GM18519 (cell line): ENCODE results near the gene PDXP.

Experiments used
- ATAC-seq: cut with Tn5 transposase; IDR thresholded peaks from one replicate; pipeline ENCODE4 v1.9.1; 2021; ENCODE audit warnings: mild to moderate bottlenecking, moderate library complexity; ENCODE audit not compliant: unreplicated experiment, low FRiP score

Gene PDXP

DNA sequence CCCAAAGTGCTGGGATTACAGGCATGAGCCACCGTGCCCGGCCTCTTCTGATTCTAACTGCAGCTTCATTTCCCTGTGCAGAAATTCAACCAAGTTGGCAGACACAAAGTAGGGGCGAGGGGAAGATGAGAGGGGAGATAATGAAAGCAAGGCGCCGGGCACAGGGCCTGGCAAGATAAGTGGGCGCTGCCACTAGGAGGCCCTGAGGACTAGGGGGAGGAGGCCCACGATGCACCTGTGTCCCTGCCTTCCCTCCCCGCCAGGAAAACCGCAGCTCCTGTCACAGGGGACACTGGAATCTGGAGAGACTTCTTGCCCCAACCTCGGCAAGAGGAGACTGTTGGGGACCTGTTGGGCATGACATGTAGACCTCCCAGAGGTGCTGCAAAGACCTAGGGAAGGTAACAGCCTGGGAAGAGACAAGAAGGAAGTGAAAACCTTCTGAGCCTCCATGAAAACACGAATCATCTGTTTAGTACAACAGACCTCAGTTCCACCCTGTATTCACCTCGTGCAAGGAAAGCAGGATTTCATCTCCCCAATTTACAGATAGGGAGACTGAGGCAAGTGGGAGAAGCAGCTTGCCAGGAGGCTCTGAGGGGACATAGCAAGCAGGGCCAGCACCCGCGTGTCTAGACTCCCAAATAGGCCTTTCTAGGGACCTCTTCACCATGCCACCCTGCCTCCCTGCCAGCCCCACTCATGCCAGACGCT, 13.8 kb downstream of the PDXP start:
- no peak for ATAC-seq

- ATAC-seq, result no peak
Observed at GRCh38 chr22:37672920-37673455, 14.5 kb downstream of the PDXP start.

DNA sequence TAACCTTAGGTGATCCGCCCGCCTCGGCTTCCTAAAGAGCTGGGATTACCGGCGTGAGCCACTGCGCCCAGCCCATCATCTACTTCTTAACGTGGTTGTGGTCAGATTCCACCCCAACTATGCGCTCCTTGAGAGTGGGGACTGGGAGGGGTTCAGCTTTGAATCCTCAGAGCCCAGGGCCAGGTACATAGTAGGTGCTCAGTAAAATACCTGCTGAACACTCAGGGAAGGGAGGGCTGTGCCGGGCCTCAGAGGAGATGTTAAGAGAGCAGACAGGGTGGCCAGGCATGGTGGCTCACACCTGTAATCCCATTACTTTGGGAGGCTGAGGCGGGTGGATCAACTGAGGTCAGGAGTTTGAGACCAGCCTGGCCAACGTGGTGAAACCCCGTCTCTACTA, 15.7 kb downstream of the PDXP start:
- ATAC-seq, result no peak

GRCh38 chr22:37674951-37675929, 16.7 kb downstream of the PDXP start, which contains the start of gene LGALS1:
Gene LGALS1, plus strand, starts transcription at chr22:37675636. Its CDS starts 67 bp downstream, at chr22:37675703.
- no peak for ATAC-seq

GRCh38 chr22:37675930-37676735, 17.6 kb downstream of the PDXP start:
- ATAC-seq, result no peak

GRCh38 chr22:37676736-37677492, 18.4 kb downstream of the PDXP start:
- ATAC-seq, result no peak

DNA sequence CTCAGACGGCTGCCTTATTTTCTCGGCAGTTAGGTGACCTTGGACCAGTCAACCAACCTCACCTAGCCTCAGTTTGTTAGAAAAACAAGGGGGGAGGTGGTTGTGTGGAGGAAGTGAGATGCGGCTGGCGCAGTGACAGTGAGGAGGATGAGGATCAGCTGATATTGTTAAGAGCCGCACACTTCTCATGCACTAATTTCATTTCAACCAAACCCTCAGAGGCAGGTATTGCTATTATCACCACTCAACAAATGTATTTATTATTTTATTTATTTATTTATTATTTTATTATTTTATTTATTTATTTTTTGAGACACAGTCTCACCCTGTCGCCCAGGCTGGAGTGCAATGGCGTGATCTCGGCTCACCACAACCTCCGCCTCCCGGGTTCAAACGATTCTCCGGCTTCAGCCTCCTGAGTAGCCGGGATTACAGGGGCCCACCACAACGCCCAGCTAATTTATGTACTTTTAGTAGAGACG, 19.0 kb downstream of the PDXP start:
- ATAC-seq, result no peak

GRCh38 chr22:37678372-37678771, 19.8 kb downstream of the PDXP start:
- ATAC-seq, result no peak

GRCh38 chr22:37679670-37680069, 21.1 kb downstream of the PDXP start:
- ATAC-seq, result no peak

GRCh38 chr22:37680191-37680851, 21.8 kb downstream of the PDXP start:
- ATAC-seq, result no peak

DNA sequence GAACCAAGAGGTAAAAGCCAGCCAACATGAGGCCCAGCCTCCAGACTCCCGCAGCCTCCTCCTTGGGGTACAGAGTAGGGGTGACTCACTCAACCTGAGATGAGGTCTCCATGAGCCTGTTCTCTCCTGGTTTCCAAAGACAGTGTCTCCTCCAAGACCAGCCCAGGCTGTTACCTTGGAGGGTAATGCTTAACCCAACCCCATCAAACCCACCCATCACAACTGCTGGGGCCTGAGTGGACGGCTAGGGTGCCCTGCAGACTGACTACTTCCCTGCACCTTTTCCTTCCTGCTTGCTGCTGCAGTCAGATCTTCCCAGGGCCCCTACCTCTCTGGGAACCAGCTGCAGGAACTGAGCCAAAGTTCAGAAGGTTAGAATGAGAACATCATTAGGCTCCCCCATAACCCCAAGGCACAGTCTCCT, 22.5 kb downstream of the PDXP start:
- no peak for ATAC-seq

- ATAC-seq, result no peak
Observed at GRCh38 chr22:37681556-37682049, 23.1 kb downstream of the PDXP start.

GRCh38 chr22:37684803-37685615, 26.5 kb downstream of the PDXP start:
- ATAC-seq, result no peak

DNA sequence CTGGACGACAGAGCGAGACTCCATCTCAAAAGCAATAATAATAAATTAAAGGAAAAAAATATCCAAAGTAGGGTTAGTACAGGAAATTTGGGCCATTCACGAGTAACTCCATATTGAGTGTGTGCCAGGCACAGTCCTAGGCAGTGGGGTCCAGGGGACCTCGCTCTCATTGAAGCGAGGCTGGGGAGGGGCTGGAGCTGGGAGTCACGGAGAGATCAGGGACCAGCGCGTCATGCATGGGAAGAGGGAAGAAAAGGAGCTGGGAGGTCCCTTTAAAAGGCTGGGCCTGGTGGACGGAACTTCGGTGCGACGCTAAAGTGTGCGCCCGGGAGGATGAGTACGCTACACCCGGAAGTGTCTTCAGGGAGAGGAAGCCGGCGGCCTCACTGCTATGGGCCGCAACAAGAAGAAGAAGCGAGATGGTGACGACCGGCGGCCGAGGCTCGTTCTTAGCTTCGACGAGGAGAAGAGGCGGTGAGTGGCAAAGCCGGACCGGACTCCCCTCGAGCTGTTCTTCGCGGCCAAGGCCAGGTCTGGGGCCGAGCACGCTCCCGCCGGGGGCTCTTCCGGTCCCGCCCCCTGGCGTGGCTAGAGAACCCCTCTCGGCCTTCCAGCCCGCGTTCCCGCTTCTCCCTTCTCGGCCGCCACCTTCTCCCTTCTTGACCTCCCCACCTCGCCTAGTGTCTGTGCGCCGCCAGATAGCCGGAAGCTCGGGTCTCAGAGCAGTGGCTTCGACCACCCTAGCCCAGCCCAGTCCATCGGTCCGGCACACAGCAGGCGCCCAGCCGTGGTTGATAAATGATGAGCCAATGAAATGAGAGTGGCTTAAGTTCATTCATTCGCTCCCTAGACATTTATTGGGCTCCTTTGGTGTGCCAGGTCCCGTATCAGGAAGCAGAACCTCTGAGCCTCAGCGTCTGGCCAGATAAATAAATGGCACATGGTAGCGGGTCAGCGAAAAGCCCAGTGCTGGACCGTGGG, 27.8 kb downstream of the PDXP start, which contains the start of gene NOL12:
Gene NOL12, plus strand, starts transcription at position 342 of the 981 bp plus-strand sequence. Its CDS starts 50 bp downstream, at position 392.
- ATAC-seq, result no peak

DNA sequence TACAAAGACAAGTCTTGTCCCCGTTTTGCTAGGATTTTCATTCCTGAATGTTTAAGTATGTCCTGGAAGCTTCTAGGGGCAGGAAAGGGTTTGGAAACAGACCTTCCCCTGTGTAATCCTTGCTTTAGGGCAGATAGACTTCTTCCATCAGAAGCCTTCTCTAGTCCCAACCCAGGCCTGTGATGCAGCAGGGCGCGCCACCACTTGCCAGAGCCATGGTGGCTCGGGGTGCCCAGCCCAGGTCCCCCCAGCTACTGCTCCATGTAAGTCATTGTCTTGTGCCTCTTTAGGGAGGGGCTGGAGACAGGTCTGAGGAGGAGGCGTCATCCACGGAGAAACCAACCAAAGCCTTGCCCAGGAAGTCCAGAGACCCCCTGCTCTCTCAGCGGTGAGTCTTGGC, 31.9 kb downstream of the PDXP start:
- ATAC-seq, result no peak

- ATAC-seq, result no peak
Observed at GRCh38 chr22:37690901-37691504, 32.5 kb downstream of the PDXP start.
